Panc1 (cell line): ENCODE data around the gene PHF14.

ENCODE experiments used
- CTCF ChIP-seq: fragments of 450-650 bp; IDR thresholded peaks from 2 replicates; pipeline ENCODE4 v1.5.1; 2017; ENCODE audit warnings: mild to moderate bottlenecking
- POLR2AphosphoS5 ChIP-seq: IDR thresholded peaks from 2 replicates; pipeline ENCODE4 v1.6.1; 2012; ENCODE audit warnings: mild to moderate bottlenecking, low read depth, low read length, moderate library complexity
- REST ChIP-seq, 2 experiments: IDR thresholded peaks; 2 replicates each; pipeline ENCODE4 v1.6.1; 2011 to 2012; ENCODE audit warnings: low read depth in 2 of 2, control low read depth in 1 of 2, low read length in 1 of 2, mild to moderate bottlenecking in 1 of 2, moderate library complexity in 1 of 2; ENCODE audit not compliant: insufficient read depth in 1 of 2
- SIN3A ChIP-seq: IDR thresholded peaks from 2 replicates; pipeline ENCODE4 v1.6.1; 2012; ENCODE audit warnings: low read depth, mild to moderate bottlenecking, low read length, moderate library complexity, borderline replicate concordance; ENCODE audit not compliant: insufficient read depth
- TCF7L2 ChIP-seq: IDR thresholded peaks from 2 replicates; pipeline ENCODE4 v1.6.1; 2011; ENCODE audit warnings: mild to moderate bottlenecking, low read depth, low read length, inconsistent platforms

- TF ChIP-seq CTCF = no peak
- no peak for TF ChIP-seq POLR2AphosphoS5
- no peak for TF ChIP-seq REST (IDR thresholded peaks at IDR 0.05; ENCODE audit: insufficient read depth in 1 of 2, low read depth in 2 of 2, low read length in 1 of 2)
- no peak for TF ChIP-seq SIN3A
- no peak for TF ChIP-seq TCF7L2
Measured at GRCh38 chr7:11216276-11216675, 242.6 kb downstream of the PHF14 start.
